HCEC 1CT (cell line): ENCODE results near the gene SORCS2.

Experiments used
- DNase-seq: peaks from one replicate; pipeline ENCODE4 v3.0.0-alpha.2; 2017

Gene SORCS2

DNA sequence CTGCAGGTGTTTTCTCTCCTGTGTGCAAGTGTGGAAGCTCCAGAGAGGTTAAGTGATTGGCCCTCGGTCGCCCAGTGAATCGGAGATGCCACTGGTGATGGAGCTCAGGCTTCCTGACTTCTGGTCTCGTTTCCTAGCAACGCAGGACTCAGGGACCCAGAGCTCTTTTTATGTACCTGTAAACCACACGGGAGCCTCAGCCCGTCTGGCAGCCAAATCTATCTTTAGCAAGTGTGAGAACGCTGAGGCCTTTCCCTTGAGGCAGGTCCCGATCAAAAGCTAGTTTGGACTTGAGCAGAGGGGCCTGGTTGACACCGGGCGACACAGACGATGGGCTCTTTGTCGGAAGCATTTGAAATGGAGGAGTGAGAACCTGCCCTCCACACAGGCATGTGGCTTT lies 116.8 kb downstream of the SORCS2 start:
- DNase-seq = no peak

DNA sequence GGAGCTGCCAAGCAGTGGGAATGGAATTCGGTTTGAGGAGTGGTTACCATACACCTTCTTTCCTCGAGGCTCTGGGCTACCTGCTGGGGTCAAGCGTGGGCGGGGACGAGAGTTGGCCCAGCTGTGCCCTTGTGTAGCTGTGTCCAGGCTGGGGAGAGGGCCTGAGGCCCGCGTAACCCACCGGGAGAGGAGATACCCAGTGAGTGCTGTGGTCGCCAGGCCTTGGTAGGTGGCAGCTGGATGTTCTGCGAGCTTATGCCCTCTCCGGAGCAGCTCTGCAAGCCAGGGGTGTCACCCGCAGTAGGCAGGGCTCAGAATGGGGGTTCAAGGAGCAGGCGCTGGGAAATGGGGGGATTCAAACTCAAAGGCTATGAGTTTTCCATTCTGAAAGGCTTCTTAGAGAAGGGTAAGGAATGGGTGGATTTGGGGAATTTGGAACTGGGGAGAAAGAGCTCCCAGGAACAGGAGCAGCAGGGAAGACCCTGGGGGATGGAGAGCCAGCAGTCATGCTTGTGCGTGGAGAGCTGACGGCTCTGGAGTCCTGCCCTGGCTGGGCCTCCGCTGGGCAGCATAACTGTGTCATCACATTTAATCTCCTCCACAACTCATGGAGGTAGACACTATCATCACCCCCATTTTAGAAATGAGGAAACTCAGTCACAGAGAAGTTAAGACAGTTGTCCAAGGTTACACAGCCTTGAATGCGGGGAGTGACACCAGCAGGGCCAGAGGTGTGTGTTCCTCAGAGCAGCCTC lies 117.5 kb downstream of the SORCS2 start:
- DNase-seq = no peak

DNA sequence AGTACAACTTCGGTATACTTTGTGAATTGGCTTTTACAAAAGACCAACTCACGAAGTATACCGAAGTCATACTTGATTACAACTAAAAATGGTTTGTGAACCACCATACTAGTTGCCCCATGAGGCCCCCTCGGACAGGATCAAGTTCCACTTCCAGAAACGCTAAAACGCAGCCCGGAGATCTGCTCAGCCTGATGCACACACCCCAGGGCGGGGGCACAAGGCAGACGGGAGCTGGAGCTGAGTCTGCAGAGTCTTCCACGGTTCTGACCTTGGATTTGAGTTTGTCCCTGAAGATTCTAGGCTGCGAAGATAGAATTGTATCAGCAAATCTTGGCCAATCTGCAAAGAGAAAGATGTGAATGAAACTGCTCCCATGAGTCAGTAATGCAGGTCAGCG lies 118.1 kb downstream of the SORCS2 start:
- no peak for DNase-seq

DNA sequence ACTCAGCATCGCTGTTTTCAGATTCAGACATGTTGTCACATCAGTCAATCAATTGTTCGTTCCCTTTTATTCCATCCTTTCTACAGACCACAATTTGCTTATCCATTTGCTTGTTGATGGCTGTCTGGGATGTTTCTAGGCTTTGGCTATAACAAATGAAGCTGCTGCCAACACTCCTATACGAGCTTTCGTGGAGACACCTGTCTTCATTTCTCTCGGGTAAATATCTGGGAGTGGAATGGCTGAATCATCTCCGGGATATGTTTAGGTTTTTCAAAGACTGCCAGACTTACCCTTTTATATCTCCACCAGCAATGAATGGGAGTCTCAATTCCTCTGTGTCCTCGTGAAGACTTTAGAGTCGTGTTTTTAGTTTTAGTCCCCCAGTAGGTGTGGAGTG lies 118.9 kb downstream of the SORCS2 start:
- DNase-seq = no peak

DNA sequence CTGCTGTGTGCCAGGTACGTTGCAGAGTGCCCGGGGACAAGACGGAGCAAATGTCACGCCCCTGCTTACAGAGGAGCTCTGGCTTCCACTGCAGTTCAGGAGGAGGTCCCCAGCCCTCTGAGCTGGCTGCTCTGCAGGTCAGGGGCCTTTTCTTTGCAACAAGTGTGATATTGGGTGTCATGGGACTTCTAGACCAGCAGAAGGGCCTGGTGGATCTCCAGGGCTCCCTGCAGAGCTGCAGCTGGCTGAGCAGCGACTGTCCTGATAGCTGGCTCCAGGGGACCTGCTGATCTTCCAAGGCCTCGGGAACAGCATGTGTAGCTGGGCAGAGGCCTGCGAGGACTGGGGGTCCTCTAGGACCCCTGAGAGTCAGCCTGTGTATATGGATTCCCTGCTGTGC lies 120.4 kb downstream of the SORCS2 start:
- no peak for DNase-seq

DNA sequence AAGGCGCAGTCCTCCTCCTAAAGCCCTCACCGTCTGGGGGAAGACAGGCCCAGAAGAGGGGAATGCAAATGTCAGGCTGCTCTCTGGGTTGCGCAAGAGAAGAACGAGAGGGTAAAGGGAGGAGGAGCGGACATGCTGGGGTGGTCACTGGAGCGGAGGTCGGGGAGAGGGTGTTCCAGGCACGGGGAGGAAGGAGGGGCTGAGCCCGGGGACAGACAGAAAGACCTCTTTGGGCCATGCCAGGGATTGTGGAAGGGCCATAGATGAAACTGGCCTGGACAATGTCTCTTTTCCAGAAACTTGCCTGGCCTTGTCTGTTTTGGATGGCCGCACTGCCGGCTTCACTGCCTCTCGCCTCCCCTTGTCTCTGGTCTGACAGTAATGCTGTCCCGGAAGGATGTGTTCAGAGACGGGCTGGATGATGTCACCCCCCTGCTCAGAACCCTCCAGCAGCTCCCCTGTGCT lies 121.0 kb downstream of the SORCS2 start:
- DNase-seq = no peak

DNA sequence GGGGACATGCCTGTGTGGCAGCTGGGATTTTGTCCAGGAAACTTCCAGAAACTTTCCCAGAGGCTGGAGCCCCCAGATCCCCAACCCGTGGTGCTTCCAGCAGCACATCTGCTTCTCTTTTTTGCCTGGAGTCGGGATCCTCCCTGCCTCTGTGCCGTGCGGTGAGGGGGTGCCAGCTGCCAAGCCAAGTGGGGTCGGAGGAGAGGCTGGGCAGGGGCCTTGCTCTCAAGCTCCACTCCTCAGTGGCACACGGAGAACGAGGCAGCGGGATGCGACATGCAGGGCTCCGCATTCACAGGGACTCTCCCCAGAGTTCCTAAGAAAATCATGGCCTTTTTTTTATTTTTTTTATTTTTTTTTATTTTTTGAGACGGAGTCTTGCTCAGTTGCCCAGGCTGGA lies 121.7 kb downstream of the SORCS2 start:
- DNase-seq = no peak

DNA sequence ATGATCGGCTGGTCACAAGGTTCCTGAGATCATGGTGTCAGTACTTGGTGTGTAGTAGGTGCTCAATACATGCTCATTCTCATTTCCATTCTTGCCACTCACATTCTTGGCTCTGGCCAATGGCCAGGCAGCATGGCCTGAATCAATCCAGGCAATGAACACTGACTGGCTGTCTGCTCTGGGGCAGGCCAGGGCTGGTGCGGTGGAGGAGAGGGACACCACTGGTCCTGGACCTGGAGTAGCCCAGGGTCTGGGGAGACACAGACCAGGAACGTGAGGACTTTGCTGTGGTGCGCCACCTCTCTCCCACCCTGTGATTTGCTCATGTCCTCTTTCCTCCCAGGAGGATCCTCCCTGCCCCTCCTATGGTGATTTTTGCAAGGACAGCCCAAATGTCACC lies 122.9 kb downstream of the SORCS2 start:
- no peak for DNase-seq

DNA sequence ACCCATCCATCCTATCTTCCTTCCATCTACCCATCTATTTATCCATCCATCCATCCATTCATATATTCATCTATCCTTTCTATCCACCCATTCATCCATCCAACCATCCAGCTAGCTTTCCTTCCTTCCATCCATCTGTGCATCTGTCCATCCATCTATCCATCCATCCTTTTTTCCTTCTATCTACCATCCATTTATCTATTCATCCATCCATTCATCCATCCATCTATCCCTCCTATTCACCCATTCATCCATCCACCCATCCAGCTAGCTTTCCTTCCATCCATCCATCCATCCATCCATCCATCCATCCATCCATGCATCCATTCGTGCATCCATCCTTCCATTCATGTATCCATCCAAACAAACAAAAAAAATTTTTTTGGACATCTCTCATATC lies 123.6 kb downstream of the SORCS2 start:
- DNase-seq = no peak

DNA sequence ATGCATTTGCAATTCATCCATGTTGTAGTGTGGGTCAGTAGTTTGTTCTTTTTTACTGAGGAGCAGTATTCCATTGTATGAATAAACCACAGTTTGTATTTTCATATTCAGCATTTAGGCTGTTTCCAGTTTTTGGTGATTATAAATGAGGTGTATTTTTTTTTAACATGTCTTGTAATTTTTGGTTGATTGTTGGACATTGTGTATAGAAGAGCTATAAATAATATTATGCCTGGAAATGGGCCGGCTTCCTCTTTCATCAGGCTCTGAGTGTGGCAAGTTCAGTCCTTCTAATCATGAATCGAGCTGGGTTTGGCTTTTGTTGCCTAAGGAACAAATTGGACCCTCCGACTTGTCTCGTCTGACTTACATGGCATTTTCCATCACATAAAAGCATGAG lies 126.7 kb downstream of the SORCS2 start:
- no peak for DNase-seq

DNA sequence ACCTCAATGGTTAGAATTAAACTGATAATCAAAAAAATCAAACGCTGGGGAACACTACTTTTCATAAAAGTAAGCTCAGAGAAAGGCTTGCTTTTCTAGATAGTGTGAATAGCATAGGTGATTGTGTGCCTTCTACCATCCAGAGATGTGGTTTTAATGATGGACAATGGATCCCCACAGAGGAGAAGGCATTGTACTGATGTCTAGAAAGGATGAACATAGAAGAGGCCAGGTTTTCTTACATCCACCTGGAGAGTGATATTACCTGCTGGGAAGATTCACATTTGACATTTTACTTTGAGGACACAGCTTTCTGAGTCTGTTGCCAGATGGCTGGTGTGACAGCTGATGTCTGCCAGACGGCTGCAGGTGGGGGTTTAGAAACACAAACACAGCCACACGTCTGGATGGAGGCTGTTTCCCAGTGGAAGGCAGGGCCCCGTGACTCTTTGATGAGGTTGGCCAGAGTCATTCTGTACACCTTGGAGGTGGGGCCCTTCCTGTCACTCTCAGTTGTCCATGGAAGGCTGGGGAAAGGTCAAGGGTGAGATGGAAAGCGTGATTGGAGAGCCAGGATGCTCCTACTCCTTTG lies 128.0 kb downstream of the SORCS2 start:
- DNase-seq = no peak

DNA sequence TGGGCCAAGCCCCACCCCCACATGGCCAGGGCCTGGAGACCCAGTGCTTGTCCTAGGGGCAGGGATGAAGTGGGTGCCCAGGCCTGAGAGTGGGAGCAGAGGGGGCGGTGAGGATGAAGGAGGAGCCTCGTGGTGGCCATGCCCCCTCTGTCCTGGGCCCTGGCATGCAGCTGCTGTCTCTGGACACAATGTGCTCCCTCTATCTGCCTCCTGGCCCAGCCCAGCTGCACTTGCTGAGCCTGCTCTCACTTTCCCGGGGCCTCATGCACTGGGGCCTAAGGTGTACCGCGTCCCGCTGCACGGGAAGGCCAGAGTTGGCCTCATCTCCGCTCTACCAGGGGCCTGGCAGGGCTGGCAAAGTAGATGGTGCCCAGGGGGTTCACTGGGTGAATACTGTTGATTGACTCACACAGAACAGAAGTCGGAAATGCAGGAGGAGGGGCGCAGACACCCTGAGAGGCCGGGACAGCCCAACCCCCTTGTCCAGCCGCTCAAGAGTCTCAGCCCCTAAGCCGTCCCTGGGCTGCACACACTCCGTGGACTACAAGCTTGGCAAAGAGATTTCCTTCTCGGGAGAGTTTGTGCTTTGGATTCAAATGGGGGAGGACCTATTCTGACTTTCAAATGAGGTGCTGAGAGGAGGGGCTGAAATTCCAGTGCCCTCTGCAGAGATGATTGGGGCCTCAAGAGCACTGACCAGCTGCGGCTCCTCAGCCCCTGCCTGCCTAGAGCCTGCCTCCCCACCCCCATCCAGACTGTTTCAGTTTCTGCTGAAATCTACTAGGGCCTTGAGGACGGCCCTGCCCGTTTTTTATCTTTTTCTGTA lies 130.0 kb downstream of the SORCS2 start:
- no peak for DNase-seq

DNA sequence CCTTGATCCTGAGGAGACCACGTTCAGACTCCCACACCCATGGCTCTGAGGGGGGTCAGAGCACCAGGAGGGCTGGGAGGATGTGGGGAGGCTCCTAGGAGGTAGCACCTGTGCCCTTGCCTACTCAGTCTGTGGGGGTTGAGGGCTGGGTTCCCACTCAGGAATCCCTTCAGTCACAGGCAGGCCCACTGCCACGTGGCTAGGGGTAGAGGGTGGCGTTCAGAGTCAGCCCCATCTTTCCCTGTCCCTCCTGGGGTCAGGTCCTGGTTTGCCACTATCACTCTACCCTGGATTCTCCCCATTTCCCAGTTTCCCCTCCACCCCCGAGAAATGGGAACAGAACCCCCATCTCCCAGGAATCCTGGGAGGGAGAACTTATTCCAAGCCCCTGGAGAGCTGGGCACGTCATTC lies 131.1 kb downstream of the SORCS2 start:
- DNase-seq = no peak

DNA sequence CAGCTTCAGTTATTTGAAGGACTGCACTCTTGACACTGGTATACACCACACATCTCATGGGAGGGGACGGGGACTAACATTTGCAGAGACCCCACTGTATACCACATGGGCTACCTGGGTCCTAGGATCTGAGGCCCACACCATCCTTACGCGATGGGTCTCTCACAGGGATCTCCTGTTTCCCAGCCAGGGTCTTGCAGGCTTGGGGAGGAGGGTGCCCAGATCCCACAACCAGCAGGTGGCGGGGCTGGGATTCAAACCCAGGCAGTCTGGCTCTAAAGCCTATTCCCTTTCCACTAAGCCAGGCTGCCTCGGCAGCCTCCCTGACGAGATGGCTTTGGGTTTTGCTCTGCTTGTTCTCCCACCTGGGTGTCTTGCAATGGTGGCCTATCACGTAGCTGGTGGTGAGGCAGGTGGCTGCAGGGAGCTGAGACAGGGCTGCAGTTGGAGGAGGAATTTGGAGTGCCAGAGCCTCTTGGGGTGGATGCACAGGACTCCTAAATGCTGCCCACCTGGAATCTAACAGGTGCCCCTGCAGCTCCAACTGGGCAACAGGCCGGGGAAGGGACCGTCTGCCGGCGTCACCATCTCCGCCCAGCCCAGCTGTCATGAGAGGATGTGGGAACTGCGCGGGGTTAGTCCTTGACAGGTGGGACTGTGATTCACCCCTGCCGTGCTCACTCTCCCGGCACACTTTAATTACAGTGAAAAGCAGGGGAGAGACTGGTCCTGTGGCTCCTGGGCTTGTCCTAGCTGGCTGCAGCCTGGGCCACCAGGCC lies 131.7 kb downstream of the SORCS2 start:
- DNase-seq = no peak

DNA sequence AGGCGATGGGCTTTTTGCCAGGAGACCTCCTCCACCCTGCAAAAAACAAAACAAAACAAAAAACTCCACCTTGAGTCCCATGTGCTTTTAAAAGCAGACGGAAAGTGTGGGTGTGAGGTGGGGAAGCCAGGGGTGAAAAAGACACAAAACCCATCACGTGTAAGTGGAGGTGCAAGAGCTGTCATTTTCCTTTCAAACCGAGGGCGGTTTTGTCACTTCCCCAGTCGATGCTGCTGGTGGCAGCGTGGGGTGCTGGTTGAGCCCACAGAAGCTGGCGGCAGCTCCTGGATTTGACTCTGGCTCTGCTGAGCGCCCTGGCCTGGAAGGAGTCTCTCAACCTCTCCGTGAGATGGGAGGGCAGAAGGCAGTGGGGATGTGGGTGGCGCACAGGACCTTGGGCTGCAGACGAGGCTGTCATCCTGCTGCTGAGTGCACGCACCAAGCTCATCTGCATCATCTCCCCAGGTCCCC lies 132.3 kb downstream of the SORCS2 start:
- DNase-seq = no peak

DNA sequence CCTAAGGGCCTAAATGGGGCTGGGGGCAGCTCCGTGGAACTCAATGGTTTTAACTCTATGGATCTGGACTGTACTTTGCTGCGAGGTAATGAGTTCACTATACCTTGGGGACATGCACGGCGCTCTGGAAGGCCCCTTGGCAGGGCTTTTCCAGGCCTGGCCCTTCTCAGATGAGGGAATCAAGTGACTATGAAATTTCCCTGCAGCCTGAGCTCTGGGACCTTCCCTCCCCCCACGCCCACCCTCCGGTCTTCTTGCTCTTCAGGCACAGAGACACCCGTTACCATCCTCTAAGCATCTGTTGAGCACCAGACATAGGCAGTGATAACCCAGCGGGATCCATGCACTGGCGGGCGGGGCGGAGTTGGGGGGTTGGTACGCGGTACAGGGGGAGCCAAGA lies 133.2 kb downstream of the SORCS2 start:
- no peak for DNase-seq

DNA sequence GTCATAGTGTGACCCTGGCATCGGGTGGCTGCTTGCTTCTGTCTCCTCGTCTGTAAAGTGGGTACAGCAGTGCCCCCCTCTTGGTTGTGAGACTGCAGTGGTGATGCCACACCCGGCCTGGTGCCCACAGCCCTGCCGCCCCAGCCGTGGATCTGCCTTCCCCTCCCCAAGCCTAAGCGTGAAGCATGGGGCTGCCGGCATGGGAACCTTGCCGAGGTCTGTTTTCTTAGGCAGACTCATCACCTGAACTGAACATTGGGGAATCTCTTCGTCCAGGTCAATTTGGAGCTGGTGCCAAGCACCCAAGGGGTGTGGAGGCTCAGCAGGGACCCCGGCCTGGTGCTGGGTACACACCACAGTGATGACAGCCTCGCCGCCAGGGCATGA lies 134.0 kb downstream of the SORCS2 start:
- DNase-seq = no peak

DNA sequence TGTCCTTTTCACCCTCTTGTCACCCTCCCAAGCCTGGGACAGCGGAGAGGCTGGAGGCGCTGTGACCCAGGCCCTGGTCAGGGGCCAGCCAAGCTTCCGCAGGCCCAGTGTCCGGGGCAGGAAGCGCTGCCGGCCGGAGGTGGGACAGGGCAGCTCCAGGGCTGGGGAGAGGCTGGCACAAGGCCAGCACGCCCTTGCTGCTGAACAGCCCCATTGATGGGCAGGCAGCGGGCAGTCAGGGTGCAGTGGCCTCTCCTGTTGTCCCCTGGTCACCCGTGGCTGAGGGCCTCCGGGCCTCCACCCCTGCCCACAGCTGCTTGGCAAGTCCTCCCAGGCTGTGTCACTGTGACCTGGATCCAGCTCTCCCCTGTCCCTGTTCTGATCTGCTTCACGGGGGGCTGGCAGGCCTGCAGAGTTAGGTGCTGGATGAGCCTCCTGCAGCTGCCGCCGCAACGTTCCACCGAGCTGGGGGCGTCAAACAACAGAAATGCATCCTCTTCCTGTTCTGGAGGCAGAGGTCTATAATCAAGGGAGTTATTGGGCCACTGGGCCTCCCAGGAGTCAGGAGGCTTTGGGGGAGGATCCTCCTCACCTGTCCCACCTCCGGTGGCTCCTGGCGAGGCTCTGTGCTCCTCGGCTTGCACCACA lies 134.5 kb downstream of the SORCS2 start:
- DNase-seq = no peak

DNA sequence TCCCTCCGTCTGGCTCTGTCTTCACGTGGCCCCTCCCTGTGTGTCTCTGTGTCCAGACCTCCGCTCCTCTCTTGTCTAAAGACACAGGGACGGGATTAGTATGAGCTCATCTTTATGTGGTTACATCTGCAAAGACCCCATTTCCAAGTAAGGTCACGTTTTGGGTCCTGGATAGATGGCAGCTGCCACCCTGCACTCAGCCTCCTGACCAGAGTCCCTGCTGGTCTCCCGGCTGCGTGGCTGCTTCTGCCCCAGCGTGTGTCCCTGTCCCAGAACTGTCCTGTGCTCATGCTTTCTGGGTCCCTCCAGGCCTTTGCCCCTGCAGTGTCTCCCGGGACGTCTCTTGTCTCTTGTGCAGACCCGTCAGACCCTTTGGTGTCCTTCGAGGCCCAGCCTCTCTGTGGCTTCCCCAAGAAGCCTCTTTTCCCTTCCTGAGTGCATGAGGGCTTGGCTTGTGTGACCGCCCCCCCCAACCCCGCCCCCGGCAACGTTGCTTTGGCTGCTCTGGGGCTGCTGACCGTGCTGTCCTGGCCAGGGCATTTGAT lies 135.1 kb downstream of the SORCS2 start:
- no peak for DNase-seq

DNA sequence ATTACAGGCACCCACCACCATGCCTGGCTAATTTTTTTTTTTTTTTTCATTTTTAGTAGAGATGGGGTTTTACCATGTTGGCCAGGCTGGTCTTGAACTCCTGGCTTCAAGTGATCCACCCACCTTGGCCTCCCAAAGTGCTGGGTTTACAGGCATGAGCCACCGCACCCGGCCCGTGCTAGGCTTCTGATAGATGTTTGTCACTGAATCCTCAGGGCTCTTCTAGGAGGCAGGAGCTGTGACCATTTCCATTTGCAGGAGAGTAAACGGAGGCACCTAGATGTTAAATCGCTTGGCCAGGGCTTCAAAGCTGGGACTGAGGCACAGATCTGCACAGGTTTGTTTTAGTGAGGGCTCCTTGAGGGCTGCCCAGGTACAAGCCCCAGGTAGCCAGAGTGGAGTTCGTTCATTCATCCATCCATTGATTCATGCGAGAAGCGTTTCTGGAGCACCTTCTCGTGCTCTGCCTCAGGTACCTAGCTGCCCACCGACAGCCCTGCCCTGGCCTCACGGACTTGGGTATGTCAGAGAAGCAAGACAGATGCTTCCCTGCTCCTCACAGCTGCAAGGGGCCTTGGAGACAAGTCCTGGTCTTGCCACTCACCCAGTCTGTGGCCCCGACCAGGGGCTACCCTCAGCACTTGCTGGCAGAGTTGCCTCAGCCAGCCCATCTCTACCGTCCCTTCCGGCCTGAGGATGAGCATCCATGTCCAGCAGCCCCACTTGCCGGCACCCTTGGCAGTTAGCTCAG lies 136.0 kb downstream of the SORCS2 start:
- no peak for DNase-seq

DNA sequence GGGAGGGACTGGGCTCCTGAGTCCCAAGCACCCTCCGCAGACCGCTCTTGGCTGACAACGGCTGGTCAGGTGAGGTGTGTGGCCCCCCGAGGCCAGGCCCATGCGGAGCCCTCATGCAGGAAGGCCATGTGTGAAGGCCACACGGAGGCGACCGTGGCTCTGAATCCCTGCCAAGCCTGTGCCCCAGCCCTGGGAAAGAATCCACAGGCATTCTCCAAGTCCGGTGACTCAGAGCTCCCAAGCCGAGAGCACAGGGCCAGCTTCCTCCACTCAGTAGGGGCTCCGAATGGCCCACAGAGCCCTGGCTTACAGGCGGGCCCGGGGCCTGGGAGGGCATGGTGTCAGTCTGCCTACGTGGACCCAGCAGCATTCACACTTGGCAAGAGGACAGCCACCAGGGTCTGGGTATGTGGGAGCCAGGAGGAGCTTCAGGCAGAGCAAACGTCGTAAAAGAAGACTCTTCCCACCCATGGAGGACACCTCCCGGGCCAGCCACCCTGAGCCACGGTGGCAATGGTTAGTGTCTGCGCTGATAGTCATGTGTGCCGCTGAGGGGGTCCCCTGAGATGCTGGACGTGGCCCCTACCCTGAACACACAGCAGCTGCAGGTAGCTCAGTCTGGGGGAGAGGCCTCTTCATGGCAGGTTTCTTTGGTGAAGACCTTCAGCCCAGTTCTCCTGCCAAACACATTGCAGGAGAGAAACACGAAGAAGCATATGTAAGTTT lies 136.7 kb downstream of the SORCS2 start:
- DNase-seq = peak; percentile 1
